ENCODE measurements around the gene TMEM98. TPM values are rescaled to one million over a fixed set of nuclear protein-coding genes. Genes with fewer than 3 reads are reported as not detected.
A peak's percentile ranks its signal among the peaks of the same experiment; 100 is the strongest.
"Not testable (repeated sequence)": the region's sequence is repeated elsewhere in the genome, so short reads cannot be mapped to it uniquely, and the experiment has no call there.

The TMEM98 gene
- total RNA-seq, 4 donors from 2014 or later: 44.6 to 193 (median 80.3) TPM

GRCh38 chr17:32964541-32964940 lies 36.6 kb downstream of the TMEM98 start:
- ATAC-seq (ENCODE audit: low FRiP score) (no peak), DNase-seq (ENCODE audit: low spot score) (no peak)
- TF ChIP-seq CTCF (IDR thresholded peaks at IDR 0.05): no peak

GRCh38 chr17:32969231-32969630 lies 41.3 kb downstream of the TMEM98 start:
- DNase-seq (ENCODE audit: low spot score); ATAC-seq (ENCODE audit: low FRiP score): not testable (repeated sequence)

GRCh38 chr17:32970281-32970680 lies 42.3 kb downstream of the TMEM98 start:
- peak; percentile 99 for ATAC-seq (ENCODE audit: low FRiP score)
- TF ChIP-seq CTCF (IDR thresholded peaks at IDR 0.05): no peak
- no peak for DNase-seq (ENCODE audit: low spot score)

- DNase-seq (ENCODE audit: low spot score) (no peak), ATAC-seq (ENCODE audit: low FRiP score) (no peak)
- TF ChIP-seq CTCF (IDR thresholded peaks at IDR 0.05): no peak
Observed at GRCh38 chr17:32971171-32971570, 43.2 kb downstream of the TMEM98 start.

GRCh38 chr17:32976131-32976530 lies 48.2 kb downstream of the TMEM98 start:
- no peak for DNase-seq (ENCODE audit: low spot score)
- TF ChIP-seq CTCF (IDR thresholded peaks at IDR 0.05): no peak
- no peak for ATAC-seq (ENCODE audit: low FRiP score)

GRCh38 chr17:32976605-32977004 lies 48.7 kb downstream of the TMEM98 start:
- no peak for ATAC-seq (ENCODE audit: low FRiP score)
- no peak for TF ChIP-seq CTCF (IDR thresholded peaks at IDR 0.05)
- DNase-seq (ENCODE audit: low spot score): no peak

- no peak for ATAC-seq (ENCODE audit: low FRiP score)
- TF ChIP-seq CTCF (IDR thresholded peaks at IDR 0.05): no peak
- DNase-seq (ENCODE audit: low spot score): no peak
Observed at GRCh38 chr17:32980230-32980629, 52.3 kb downstream of the TMEM98 start.

- ATAC-seq (ENCODE audit: low FRiP score); DNase-seq (ENCODE audit: low spot score): not testable (repeated sequence)
Observed at GRCh38 chr17:32981611-32982010, 53.7 kb downstream of the TMEM98 start.
